ENCODE results near the gene TTC34. TPM values are rescaled to one million over a fixed set of nuclear protein-coding genes. Genes with fewer than 3 reads are reported as not detected.

TTC34 gene
- total RNA-seq, 4 donors from 2014 or later = 0.17 to 0.56 TPM; not detected in 2

- peak; percentile 68 to 80 for DNase-seq (ENCODE audit: low spot score in 2 of 2)
- peaks cover 65% of the 10 kb centered on the region for H3K27me3 ChIP-seq
- H3K9me3 ChIP-seq = peaks cover 11% of the 10 kb centered on the region
- H3K36me3 ChIP-seq = no peaks in the 10 kb centered on the region
- H3K27ac ChIP-seq = no peak overlapping the region
- 74% methylated on average over 10 of the region's 27 CpGs for WGBS
- no peak overlapping the region for H3K4me3 ChIP-seq
- H3K4me1 ChIP-seq = no peaks in the 10 kb centered on the region
- TF ChIP-seq POLR2AphosphoS5 (IDR thresholded peaks at IDR 0.05) = no peak
- no peak for TF ChIP-seq EP300 (IDR thresholded peaks at IDR 0.05)
- no peak for TF ChIP-seq POLR2A (IDR thresholded peaks at IDR 0.05)
- peak; percentile 31 to 64 for TF ChIP-seq CTCF (IDR thresholded peaks at IDR 0.05)
Measured at GRCh38 chr1:2786329-2787162, 14.9 kb downstream of the TTC34 start.

GRCh38 chr1:2785631-2786328 is 15.7 kb downstream of the TTC34 start:
- peak; percentile 52 to 70 for DNase-seq (ENCODE audit: low spot score in 2 of 2)
- Histone ChIP-seq H3K4me1 (no peaks in the 10 kb centered on the region), H3K4me3 (no peak overlapping the region), H3K27me3 (peaks cover 60% of the 10 kb centered on the region), H3K36me3 (no peaks in the 10 kb centered on the region), H3K27ac (no peak overlapping the region), H3K9me3 (peaks cover 17% of the 10 kb centered on the region)
- TF ChIP-seq EP300 (IDR thresholded peaks at IDR 0.05) (no peak), POLR2A (IDR thresholded peaks at IDR 0.05) (no peak), POLR2AphosphoS5 (IDR thresholded peaks at IDR 0.05) (no peak), CTCF (IDR thresholded peaks at IDR 0.05) (no peak)
- WGBS = 78% methylated on average over 10 of the region's 23 CpGs

- Histone ChIP-seq H3K27me3 (peaks cover 53% of the 10 kb centered on the region), H3K36me3 (no peaks in the 10 kb centered on the region), H3K27ac (no peak overlapping the region), H3K4me1 (no peaks in the 10 kb centered on the region), H3K9me3 (peaks cover 22% of the 10 kb centered on the region), H3K4me3 (no peak overlapping the region)
- TF ChIP-seq CTCF (IDR thresholded peaks at IDR 0.05) (no peak), POLR2A (IDR thresholded peaks at IDR 0.05) (no peak), EP300 (IDR thresholded peaks at IDR 0.05) (no peak), POLR2AphosphoS5 (IDR thresholded peaks at IDR 0.05) (no peak)
- 63% methylated on average over 14 of the region's 19 CpGs for WGBS
- DNase-seq (ENCODE audit: low spot score in 2 of 2) = peak; percentile 32 to 74
Measured at GRCh38 chr1:2784854-2785630, 16.5 kb downstream of the TTC34 start.

- peak; percentile 46 to 65 for DNase-seq (ENCODE audit: low spot score in 2 of 2)
- Histone ChIP-seq H3K27me3 (peaks cover 47% of the 10 kb centered on the region), H3K27ac (no peak overlapping the region), H3K36me3 (no peaks in the 10 kb centered on the region), H3K9me3 (peaks cover 22% of the 10 kb centered on the region), H3K4me3 (no peak overlapping the region), H3K4me1 (no peaks in the 10 kb centered on the region)
- 74% methylated on average over 13 of the region's 30 CpGs for WGBS
- no peak for TF ChIP-seq POLR2A (IDR thresholded peaks at IDR 0.05)
- TF ChIP-seq POLR2AphosphoS5 (IDR thresholded peaks at IDR 0.05) = no peak
- no peak for TF ChIP-seq EP300 (IDR thresholded peaks at IDR 0.05)
- no peak for TF ChIP-seq CTCF (IDR thresholded peaks at IDR 0.05)
Measured at GRCh38 chr1:2783435-2784397, 17.8 kb downstream of the TTC34 start.
